Measurements from ENCODE around the gene ABCA2.

- TF ChIP-seq CTCF (IDR thresholded peaks at IDR 0.05): no peak
- no peak for TF ChIP-seq EZH2 (IDR thresholded peaks at IDR 0.05)
- no peak for TF ChIP-seq EZH2phosphoT487 (IDR thresholded peaks at IDR 0.05)
Observed at GRCh38 chr9:136972743-136973142, 55.3 kb downstream of the ABCA2 start.
